HepG2 (cell line): Measurements from ENCODE around the gene KCND1.

ENCODE experiments used
- CTCF ChIP-seq: sonication (generic); formaldehyde crosslinking; IDR thresholded peaks from 2 replicates; pipeline ENCODE4 v1.5.0; 2020; ENCODE audit warnings: mild to moderate bottlenecking, missing genetic modification reagents, moderate library complexity
- FIP1L1 ChIP-seq: fragments of 200-400 bp; formaldehyde crosslinking; IDR thresholded peaks from 2 replicates; pipeline ENCODE4 v1.6.1; 2018; ENCODE audit warnings: low read depth, mild to moderate bottlenecking, low read length, moderate library complexity, borderline replicate concordance; ENCODE audit not compliant: insufficient read depth
- NPAS2 ChIP-seq: sonication (generic); formaldehyde crosslinking; IDR thresholded peaks from 2 replicates; pipeline ENCODE4 v1.8.0; 2022; ENCODE audit warnings: mild to moderate bottlenecking, missing genetic modification reagents, borderline replicate concordance
- ZBTB44 ChIP-seq: sonication (generic); formaldehyde crosslinking; IDR thresholded peaks from 2 replicates; pipeline ENCODE4 v1.4.0; 2020; ENCODE audit warnings: missing genetic modification reagents

DNA sequence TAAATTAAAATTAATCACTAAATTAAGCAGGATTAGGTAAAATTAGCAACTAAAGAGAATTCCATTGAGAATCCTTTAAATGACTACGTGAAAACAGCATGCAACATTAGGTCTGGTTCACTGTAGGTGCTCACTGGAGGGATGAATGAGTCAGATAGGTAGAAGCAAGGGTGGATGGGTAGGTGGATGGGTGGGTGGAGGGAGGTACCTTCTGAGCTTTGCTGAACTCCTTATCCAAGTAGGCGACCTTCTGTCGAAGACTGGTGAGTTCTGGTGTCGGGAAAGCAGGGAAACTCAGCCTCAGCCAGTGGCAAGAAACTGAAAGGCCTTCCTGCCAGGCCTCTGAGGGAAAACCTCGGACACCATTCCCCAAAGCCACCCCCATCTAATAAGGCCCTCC, 27.4 kb upstream of the KCND1 start:
- TF ChIP-seq NPAS2 (CRISPR knock-in tag): no peak
- TF ChIP-seq ZBTB44: no peak
- TF ChIP-seq CTCF (CRISPR knock-in tag): no peak
- TF ChIP-seq FIP1L1: no peak
